GM12873 (cell line): ENCODE data around the gene VWA1.

Source experiments
- TF ChIP-seq, protein P1 (sequence below): IDR thresholded peaks from 2 replicates; pipeline ENCODE4 v1.5.1; 2012; ENCODE audit warnings: low read depth, mild to moderate bottlenecking, moderate library complexity, low read length, control low read depth; ENCODE audit not compliant: insufficient read depth; ENCODE audit errors: missing control alignments

The VWA1 gene

DNA sequence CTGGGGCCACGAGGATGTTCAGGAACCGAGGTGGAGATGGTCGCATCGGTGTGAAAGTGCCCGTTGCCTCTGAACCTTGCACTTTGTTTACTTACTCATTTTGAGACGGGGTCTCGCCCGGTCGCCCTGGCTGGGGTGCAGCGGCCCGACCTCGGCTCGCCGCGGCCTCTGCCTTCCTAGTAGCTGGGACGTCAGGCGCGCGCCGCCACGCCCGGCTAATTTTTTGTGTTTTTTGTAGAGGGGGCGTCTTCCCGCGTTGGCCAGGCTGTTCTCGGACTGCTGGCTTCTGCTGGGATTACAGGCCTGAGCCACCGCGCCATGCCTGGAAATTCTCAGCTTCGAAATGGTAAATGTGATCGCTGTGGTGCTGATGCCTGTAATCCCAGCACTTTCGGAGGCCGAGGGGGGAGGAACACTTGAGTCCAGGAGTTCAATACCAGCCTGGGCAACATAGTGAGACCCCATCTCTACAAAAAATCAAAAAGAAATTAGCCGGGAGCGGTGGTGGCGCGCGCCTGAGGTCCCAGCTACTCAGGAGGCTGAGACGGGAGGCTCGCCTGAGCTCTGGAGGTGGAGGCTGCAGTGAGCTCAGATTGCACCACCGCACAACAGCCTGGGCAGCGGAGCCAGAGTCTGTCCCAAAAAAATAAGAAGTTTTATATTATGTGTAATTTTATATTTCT, 27.7 kb upstream of the VWA1 start:
- TF ChIP-seq, protein P1, sequence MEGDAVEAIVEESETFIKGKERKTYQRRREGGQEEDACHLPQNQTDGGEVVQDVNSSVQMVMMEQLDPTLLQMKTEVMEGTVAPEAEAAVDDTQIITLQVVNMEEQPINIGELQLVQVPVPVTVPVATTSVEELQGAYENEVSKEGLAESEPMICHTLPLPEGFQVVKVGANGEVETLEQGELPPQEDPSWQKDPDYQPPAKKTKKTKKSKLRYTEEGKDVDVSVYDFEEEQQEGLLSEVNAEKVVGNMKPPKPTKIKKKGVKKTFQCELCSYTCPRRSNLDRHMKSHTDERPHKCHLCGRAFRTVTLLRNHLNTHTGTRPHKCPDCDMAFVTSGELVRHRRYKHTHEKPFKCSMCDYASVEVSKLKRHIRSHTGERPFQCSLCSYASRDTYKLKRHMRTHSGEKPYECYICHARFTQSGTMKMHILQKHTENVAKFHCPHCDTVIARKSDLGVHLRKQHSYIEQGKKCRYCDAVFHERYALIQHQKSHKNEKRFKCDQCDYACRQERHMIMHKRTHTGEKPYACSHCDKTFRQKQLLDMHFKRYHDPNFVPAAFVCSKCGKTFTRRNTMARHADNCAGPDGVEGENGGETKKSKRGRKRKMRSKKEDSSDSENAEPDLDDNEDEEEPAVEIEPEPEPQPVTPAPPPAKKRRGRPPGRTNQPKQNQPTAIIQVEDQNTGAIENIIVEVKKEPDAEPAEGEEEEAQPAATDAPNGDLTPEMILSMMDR, result no peak

DNA sequence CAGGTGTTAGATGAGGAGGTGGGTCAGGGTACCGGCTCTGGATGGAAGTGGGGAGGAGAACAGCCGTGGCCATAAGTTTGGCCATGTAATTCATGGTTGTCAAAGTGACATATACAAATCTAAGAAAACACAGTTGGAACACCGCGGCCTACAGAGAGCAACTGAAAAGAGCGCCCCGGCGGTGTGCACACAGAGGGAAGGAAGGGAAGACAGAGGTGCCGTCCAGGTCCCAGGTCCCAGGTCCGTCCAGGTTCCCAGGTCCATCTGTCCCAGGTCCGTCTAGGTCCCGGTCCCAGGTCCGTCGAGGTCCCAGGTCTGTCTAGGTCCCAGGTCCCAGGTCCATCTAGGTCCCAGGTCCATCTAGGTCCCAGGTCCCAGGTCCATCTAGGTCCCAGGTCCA, 23.9 kb upstream of the VWA1 start:
- TF ChIP-seq, protein P1, result no peak

DNA sequence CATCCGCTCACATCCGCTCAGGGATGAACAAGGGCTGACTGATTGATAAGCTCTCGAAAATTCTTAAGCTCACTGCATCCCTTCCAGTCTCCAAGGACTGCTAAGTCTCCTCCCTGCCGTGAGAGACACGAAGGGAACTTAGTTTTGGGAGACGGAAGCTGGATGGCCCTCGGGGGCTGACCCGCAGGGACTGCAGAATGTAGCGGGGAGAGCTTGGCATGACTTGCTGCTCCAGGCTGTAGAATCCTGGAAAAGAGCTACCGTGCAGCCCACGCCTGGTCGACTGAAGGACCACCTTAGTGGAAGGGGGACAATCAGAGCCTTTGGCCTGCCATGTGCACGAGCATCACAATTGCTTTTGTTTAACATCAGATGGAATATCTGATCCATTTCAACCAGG, 19.7 kb upstream of the VWA1 start:
- TF ChIP-seq, protein P1, result no peak

DNA sequence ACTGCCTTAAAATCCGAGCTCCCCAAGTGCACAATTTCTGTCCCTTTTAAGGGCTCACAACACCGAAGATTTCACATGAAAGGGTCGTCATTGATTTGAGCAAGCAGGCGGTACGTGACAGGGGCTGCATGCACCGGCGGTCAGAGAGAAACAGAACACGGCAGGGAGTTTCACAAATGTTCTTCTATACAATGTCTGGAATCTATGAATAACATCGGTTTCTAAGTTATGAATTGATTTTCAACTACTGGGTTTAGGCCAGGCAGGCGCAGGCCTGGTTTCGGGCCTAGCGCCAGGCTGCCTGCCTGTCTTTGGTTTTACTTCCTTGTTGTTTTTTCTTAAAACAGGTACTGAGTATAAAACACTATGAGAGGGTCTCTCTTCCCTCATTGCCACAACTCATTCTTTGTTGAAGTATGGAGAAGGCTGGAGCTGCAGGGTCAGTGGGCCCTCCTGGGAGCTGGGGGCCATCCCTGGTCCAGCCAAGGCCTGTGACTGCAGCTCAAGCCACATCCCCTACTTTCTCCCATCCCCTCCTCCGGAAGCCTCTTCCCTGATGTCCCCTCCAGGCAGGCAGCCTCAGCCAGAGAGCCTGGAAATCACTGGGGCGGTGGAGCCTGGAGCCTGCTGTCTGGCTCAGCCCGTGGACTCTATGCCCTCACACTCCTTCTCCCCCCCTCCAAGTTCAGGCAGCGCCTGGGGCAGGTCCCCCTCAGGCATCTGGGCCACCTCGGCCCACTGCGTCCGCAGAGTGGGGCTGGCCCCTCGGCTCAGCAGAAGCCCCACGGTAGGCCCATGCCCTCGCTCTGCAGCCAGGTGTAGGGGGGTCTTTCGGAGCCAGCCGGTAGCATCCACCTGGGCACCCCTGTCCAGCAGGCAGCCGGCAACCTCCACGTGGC, 16.8 kb upstream of the VWA1 start:
- TF ChIP-seq, protein P1, result no peak

DNA sequence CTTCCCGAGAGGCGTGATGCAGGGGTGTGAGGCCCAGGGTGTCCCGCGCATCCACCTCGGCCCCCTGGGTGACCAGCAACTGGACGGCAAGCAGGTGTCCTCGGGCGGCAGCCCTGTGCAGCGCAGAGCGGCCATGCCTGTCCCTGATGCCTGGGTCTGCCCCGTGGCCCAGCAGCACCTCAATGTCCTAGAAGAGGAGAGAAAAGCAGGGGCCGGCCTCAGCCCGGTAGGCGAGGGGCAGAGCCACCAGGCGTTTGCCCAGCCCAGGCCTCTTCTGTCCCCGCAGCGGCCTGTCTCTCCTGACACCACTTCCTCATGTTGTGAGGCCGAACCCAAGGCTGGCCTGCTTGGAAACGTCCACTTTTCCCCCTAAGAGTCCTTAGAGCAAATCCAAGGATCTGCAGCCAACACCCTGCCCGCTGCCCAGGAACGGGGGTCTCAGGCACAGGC, 16.1 kb upstream of the VWA1 start:
- TF ChIP-seq, protein P1, result no peak

DNA sequence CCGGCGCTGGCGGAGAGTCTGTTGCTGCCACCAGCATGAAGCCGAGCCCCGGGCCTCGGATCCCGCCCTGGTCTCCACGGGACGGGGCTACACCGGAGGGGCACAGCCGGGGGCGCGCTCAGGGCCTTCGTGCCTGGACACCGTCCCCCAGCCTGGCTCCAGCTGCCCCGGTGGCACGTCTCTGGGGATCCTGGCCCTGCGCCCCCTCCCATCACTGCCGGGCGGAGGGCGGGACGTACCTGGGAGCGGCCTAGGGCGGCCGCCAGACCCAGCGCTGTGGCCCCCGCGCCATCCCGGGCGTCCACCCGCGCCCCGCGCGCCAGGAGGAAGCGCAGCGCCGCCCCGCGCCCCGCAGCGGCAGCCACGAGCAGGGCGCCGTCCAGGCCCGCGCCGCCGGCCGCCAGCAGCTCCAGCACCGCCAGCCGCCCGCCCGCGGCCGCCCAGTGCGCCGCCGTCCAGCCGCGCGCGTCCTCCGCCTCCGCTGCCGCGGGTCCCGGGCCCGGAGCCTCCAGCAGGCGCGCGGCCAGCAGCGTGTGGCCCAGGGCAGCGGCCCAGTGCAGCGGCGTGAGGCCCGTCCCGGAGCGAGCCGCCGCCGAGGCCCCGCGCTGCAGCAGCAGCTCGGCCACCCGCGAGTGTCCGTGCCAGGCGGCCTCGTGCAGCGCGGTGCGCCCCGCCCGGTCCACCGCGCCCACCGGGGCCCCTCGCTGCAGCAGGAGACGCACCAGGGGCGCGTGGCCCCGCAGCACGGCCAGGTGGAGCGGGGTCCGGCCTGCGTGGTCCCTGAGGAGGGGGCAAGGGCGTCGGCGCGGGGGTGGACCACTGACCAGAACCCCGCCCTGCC, 15.5 kb upstream of the VWA1 start:
- TF ChIP-seq, protein P1, result no peak
